Measurements from ENCODE around the gene HAPLN3. TPM values are rescaled to one million over a fixed set of nuclear protein-coding genes. Genes with fewer than 3 reads are reported as not detected.
A peak's percentile ranks its signal among the peaks of the same experiment; 100 is the strongest.
"Not testable (repeated sequence)": the region's sequence is repeated elsewhere in the genome, so short reads cannot be mapped to it uniquely, and the experiment has no call there.

The HAPLN3 gene
- 1 to 10 TPM in 5 of 8 experiments, under 1 TPM in 3; 0.16 to 2.6 (median 1.2) TPM for total RNA-seq

DNA sequence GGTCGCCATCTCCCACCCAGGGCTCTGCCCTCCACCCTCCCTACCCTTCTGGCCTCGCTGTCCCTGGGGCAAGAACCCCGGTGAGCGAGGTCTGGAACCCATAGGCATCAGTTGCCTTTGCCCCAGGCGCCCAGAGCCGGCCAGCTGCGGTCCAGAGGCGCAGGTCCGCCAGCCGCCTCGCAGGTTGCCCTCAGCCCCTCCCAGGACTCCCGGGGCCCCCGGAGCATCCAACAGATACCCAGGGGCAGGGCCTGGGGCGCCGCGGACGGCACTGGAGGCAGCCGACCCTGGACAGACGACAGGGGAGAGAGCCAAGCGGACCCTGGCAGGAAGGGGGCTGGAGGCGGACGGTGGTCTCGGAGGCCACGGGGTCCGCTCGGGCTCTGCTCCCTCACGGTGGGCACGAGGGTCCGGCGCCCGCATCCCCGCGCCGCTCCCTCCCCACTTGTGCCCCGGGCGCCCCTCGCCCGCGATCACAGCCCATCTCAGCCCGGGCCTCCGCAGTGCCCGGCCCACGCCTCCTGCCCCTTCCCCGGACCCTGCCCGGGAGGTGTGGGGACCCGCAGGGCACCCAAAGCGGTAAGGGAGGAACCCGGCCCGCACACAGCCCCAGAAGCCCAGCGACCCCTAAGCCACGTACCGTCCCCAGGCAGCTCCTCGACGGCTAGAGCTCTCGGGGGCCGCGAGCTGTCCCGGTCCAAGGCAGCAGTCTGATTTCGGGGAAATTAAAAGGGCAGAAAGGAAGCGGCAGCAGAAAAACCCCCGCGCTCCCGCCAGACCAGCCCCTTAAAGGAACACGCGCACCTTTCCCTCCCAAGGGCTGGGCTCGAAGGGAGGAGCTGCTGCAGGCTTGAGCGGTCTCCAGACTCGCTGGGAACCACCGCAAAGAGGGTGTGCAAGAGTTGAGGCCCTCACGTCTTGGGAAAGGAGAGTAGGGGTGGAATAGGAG lies at the start of gene HAPLN3:
Gene HAPLN3 (minus strand): TSS at position 726 of the 949 bp plus-strand sequence. CDS start 8,246 bp downstream, outside the sequence.
- peak in 3 of 8 experiments; percentile 12 to 49 (median 21) for ATAC-seq (replicated peaks in 6 of 8)
- no peak within 1 kb of the TSS for H3K27ac ChIP-seq
- peaks cover 3 to 14% of the 10 kb centered on the region in 2 donors for H3K4me1 ChIP-seq (replicated peaks in 1 of 2)
- in situ Hi-C loops (cut with MboI; ENCODE audit: low pct_unique_long_range_greater_than_20kb in 2 of 9, low sequenced_read_pairs in 9 of 9, unreplicated experiment in 9 of 9), result no loop called here
- H3K4me3 ChIP-seq, result peak within 1 kb of the TSS in 2 of 5 donors; percentile 1 to 16
- 0 to 40% (median 9%) methylated on average over 1 to 9 of the region's 70 CpGs; no CpG with 5 or more reads in 5 of the 10 experiments for WGBS, 10 experiments

- Histone ChIP-seq H3K4me3 (no peak overlapping the region), H3K27ac (no peak overlapping the region), H3K4me1 (replicated peaks in 1 of 2) (no peaks in the 10 kb centered on the region)
- ATAC-seq (replicated peaks in 6 of 8), result no peak
- WGBS, 10 experiments, result 50 to 100% (median 87%) methylated on average over 1 to 4 of the region's 4 CpGs
- in situ Hi-C loops (cut with MboI; ENCODE audit: low pct_unique_long_range_greater_than_20kb in 2 of 9, low sequenced_read_pairs in 9 of 9, unreplicated experiment in 9 of 9), result no loop called here
Measured at GRCh38 chr15:88940110-88940675, 44.8 kb upstream of the HAPLN3 start.

DNA sequence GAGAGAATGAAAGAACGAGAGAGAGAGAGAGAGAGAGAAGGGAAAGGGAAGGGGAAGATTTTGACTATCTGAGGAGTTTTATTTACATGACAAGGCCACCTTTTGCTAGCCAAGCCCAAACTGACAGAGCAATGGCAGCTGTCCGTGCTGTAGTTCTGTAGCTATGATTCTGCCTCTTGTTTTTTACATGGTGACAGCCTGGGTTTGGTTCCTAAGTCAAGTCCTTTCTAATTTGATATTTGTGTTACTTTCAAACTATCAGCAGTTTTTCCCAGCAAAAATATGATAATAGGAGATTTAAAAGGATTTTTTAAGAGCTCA lies 44.1 kb upstream of the HAPLN3 start:
- 25 to 100% (median 54%) methylated on average over 1 to 2 of the region's 2 CpGs for WGBS, 10 experiments
- no peak for ATAC-seq (replicated peaks in 6 of 8)
- in situ Hi-C loops (cut with MboI; ENCODE audit: low pct_unique_long_range_greater_than_20kb in 2 of 9, low sequenced_read_pairs in 9 of 9, unreplicated experiment in 9 of 9), result no loop called here
- H3K27ac ChIP-seq, result no peak overlapping the region
- H3K4me3 ChIP-seq, result no peak overlapping the region
- no peaks in the 10 kb centered on the region for H3K4me1 ChIP-seq (replicated peaks in 1 of 2)

GRCh38 chr15:88938802-88939485 lies 43.6 kb upstream of the HAPLN3 start:
- Histone ChIP-seq H3K4me1 (replicated peaks in 1 of 2) (no peaks in the 10 kb centered on the region), H3K27ac (no peak overlapping the region), H3K4me3 (no peak overlapping the region)
- ATAC-seq (replicated peaks in 6 of 8), result no peak
- WGBS, 10 experiments, result 70 to 95% (median 88%) methylated on average over 2 to 15 of the region's 15 CpGs
- in situ Hi-C loops (cut with MboI; ENCODE audit: low pct_unique_long_range_greater_than_20kb in 2 of 9, low sequenced_read_pairs in 9 of 9, unreplicated experiment in 9 of 9), result no loop called here

DNA sequence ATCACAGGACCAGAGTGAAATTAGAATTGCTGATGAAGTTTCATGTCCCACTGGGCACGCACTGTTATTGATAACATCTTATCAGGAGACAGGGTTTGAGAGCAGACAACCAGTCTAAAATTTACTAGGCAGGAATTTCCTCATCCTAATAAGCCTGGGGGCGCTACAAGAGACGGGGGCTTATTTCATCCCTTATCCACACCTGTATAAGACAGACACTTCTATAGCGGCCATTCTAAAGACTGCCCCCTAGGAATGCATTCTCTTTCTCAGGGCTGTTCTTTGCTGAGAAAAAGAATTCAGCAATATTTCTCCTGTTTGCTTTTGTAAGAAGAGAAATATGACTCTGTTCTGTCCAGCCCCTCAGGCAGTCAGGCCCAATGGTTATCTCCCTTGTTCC lies 39.1 kb upstream of the HAPLN3 start:
- WGBS, 10 experiments, result 66 to 100% (median 89%) methylated on average over 1 to 4 of the region's 4 CpGs; no CpG with 5 or more reads in 4 of the 10 experiments
- in situ Hi-C loops (cut with MboI; ENCODE audit: low pct_unique_long_range_greater_than_20kb in 2 of 9, low sequenced_read_pairs in 9 of 9, unreplicated experiment in 9 of 9); H3K4me1 ChIP-seq (replicated peaks in 1 of 2); H3K4me3 ChIP-seq; H3K27ac ChIP-seq; ATAC-seq (replicated peaks in 6 of 8): not testable (repeated sequence)

- Histone ChIP-seq H3K27ac (no peak overlapping the region), H3K4me3 (no peak overlapping the region), H3K4me1 (replicated peaks in 1 of 2) (no peaks in the 10 kb centered on the region)
- WGBS, 10 experiments, result 33 to 100% (median 71%) methylated on average over 1 of the region's 1 CpG; no CpG with 5 or more reads in 3 of the 10 experiments
- in situ Hi-C loops (cut with MboI; ENCODE audit: low pct_unique_long_range_greater_than_20kb in 2 of 9, low sequenced_read_pairs in 9 of 9, unreplicated experiment in 9 of 9), result no loop called here
- ATAC-seq (replicated peaks in 6 of 8), result no peak
Measured at GRCh38 chr15:88932875-88933330, 37.6 kb upstream of the HAPLN3 start.

- in situ Hi-C loops (cut with MboI; ENCODE audit: low pct_unique_long_range_greater_than_20kb in 2 of 9, low sequenced_read_pairs in 9 of 9, unreplicated experiment in 9 of 9), result no loop called here
- no peak overlapping the region for H3K27ac ChIP-seq
- ATAC-seq (replicated peaks in 6 of 8), result peak in 2 of 8 experiments; percentile 93 to 96
- WGBS, 10 experiments, result 0 to 100% (median 39%) methylated on average over 1 to 3 of the region's 4 CpGs; no CpG with 5 or more reads in 2 of the 10 experiments
- H3K4me3 ChIP-seq, result no peak overlapping the region
- no peaks in the 10 kb centered on the region for H3K4me1 ChIP-seq (replicated peaks in 1 of 2)
Measured at GRCh38 chr15:88932271-88932874, 37.0 kb upstream of the HAPLN3 start.

DNA sequence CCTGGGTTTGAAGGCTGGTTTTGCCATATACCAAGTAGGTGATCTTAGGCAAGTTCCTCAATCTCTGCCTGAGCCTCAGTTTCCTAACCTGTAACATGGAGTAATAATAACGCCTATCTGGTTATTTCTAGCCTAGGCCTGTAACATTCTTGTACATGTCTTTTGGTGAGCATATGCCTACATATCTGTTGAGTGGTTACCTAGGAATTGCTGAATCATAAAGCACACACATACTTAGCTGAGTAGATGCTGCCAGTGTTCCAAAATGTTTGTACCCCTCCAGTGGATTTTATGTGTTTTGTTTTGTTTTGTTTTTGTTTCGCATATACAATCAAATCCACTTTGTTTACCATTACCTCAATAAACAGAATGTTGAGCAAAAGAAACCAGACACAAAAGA lies 35.2 kb upstream of the HAPLN3 start:
- Histone ChIP-seq H3K27ac (no peak overlapping the region), H3K4me1 (replicated peaks in 1 of 2) (no peaks in the 10 kb centered on the region), H3K4me3 (no peak overlapping the region)
- in situ Hi-C loops (cut with MboI; ENCODE audit: low pct_unique_long_range_greater_than_20kb in 2 of 9, low sequenced_read_pairs in 9 of 9, unreplicated experiment in 9 of 9), result no loop called here
- 40 to 100% (median 79%) methylated on average over 1 to 2 of the region's 2 CpGs; no CpG with 5 or more reads in 2 of the 10 experiments for WGBS, 10 experiments
- ATAC-seq (replicated peaks in 6 of 8), result no peak

DNA sequence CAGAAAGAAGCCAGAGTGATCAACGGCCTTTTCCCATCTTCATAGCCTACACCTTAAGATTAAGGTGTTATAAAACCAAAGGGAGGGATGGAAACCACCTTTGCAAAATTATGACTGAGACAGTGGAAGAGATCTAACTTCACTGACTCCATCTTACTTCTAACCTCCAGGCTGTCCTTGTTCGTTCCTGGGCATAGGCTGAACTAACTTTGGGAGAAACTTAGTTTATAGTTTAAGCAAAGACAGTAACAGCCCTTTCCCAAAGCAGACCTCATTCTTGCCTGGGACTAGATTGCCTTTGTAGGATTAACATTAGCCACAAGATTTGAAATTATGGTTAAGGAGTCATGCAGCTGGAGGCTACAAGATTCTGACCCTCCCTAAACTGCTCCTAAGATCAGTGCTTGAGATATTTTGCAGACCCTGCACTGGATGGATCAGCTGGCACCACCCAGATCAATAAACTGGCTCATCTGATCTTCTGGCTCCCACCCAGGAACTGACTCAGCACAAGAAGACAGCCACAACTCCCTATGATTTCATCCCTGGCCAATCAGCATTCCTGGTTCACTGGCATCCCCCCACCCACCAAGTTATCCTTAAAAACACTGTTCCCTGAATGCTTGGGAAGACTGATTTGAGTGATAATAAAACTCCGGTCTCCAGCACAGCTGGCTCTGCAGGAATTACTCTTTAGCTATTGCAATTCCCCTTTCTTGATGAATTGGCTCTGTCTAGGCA lies 34.2 kb upstream of the HAPLN3 start:
- H3K4me1 ChIP-seq (replicated peaks in 1 of 2); in situ Hi-C loops (cut with MboI; ENCODE audit: low pct_unique_long_range_greater_than_20kb in 2 of 9, low sequenced_read_pairs in 9 of 9, unreplicated experiment in 9 of 9); H3K4me3 ChIP-seq; H3K27ac ChIP-seq; ATAC-seq (replicated peaks in 6 of 8): not testable (repeated sequence)
- 37 to 80% (median 42%) methylated on average over 1 to 3 of the region's 3 CpGs; no CpG with 5 or more reads in 5 of the 10 experiments for WGBS, 10 experiments

GRCh38 chr15:88928192-88928591 lies 32.8 kb upstream of the HAPLN3 start:
- in situ Hi-C loops (cut with MboI; ENCODE audit: low pct_unique_long_range_greater_than_20kb in 2 of 9, low sequenced_read_pairs in 9 of 9, unreplicated experiment in 9 of 9); H3K27ac ChIP-seq; H3K4me3 ChIP-seq; ATAC-seq (replicated peaks in 6 of 8); H3K4me1 ChIP-seq (replicated peaks in 1 of 2): not testable (repeated sequence)

GRCh38 chr15:88925648-88926047 lies 30.3 kb upstream of the HAPLN3 start:
- peak in 2 of 8 experiments; percentile 50 to 55 for ATAC-seq (replicated peaks in 6 of 8)
- H3K27ac ChIP-seq; H3K4me3 ChIP-seq; in situ Hi-C loops (cut with MboI; ENCODE audit: low pct_unique_long_range_greater_than_20kb in 2 of 9, low sequenced_read_pairs in 9 of 9, unreplicated experiment in 9 of 9); H3K4me1 ChIP-seq (replicated peaks in 1 of 2): not testable (repeated sequence)
- WGBS, 10 experiments, result 15 to 94% (median 86%) methylated on average over 1 to 2 of the region's 2 CpGs; no CpG with 5 or more reads in 3 of the 10 experiments

GRCh38 chr15:88920892-88921435 lies 25.6 kb upstream of the HAPLN3 start:
- not testable (repeated sequence) for H3K4me3 ChIP-seq; H3K4me1 ChIP-seq (replicated peaks in 1 of 2); H3K27ac ChIP-seq
- in situ Hi-C loops (cut with MboI; ENCODE audit: low pct_unique_long_range_greater_than_20kb in 2 of 9, low sequenced_read_pairs in 9 of 9, unreplicated experiment in 9 of 9), result loop anchor here in 3 of 9 experiments (25.0 kb wide), 2 partner anchors 91 to 266 kb away; no protein-coding TSS in a partner anchor
- 39 to 96% (median 82%) methylated on average over 4 to 7 of the region's 12 CpGs; no CpG with 5 or more reads in 2 of the 10 experiments for WGBS, 10 experiments
- ATAC-seq (replicated peaks in 6 of 8), result peak in 2 of 8 experiments; percentile 25 to 35
